ENCODE data around the gene SUCLG1. TPM values are rescaled to one million over a fixed set of nuclear protein-coding genes. Genes with fewer than 3 reads are reported as not detected.

SUCLG1 gene
- total and polyA plus RNA-seq, 2 of the 4 experiments (the other 2 are of a cell fraction) = 50.5 to 52.7 TPM

GRCh38 chr2:84491741-84492140 is 32.7 kb upstream of the SUCLG1 start:
- Histone ChIP-seq H4K91ac (ENCODE audit: insufficient read depth, low read depth, low read length) (peak overlapping the region; percentile 41; the same call in 1 of the 2 replicates), H2AFZ (replicated peaks; ENCODE audit: low read length, poor library complexity) (no peak overlapping the region), H3K4ac (ENCODE audit: low read depth, low read length) (no peak overlapping the region), H3K9me1 (ENCODE audit: insufficient read depth, low read length) (peaks cover 5% of the 10 kb centered on the region), H2BK120ac (ENCODE audit: low read depth, low read length) (peak overlapping the region; percentile 74), H3K4me2 (ENCODE audit: low read depth, low read length) (no peak overlapping the region), H4K20me1 (ENCODE audit: insufficient read depth, low read length) (no peaks in the 10 kb centered on the region), H3K36me3 (ENCODE audit: control insufficient read depth, insufficient read depth, low read length) (no peaks in the 10 kb centered on the region), H3K9ac (ENCODE audit: low read depth, low read length) (no peak overlapping the region), H3K4me1 (ENCODE audit: control insufficient read depth, insufficient read depth, low read length) (peaks cover 8% of the 10 kb centered on the region), H2BK15ac (ENCODE audit: low read depth, low read length) (peak overlapping the region; percentile 87; the same call in 1 of the 3 replicates), H3K23ac (ENCODE audit: low read depth, low read length) (no peak overlapping the region), H4K8ac (ENCODE audit: low read depth in 2 of 2, low read length in 2 of 2) (no peak overlapping the region), H2BK5ac (ENCODE audit: low read depth, low read length, poor library complexity, severe bottlenecking) (no peak overlapping the region), H3K18ac (ENCODE audit: low read depth, low read length) (no peak overlapping the region), H3K14ac (replicated peaks; ENCODE audit: low read depth, low read length) (0 out of 2 replicates have a peak overlapping the region, but pooled peaks have one; percentile 52), H2AK9ac (replicated peaks; ENCODE audit: low read depth, low read length, poor library complexity) (no peak overlapping the region), H3K79me1 (ENCODE audit: low read depth in 1 of 2, low read length in 2 of 2) (no peaks in the 10 kb centered on the region), H3K56ac (ENCODE audit: extremely low read depth, insufficient read depth, low read length) (no peak overlapping the region), H2AK5ac (ENCODE audit: low read depth, low read length) (peak overlapping the region; percentile 17; the same call in 1 of the 2 replicates), H3K27ac (ENCODE audit: insufficient read depth, low read length) (no peak overlapping the region), H3K27me3 (ENCODE audit: control insufficient read depth, insufficient read depth, low read length) (no peaks in the 10 kb centered on the region), H2BK20ac (ENCODE audit: low read depth, low read length) (peak overlapping the region; percentile 77; the same call in 1 of the 2 replicates), H3K9me3 (ENCODE audit: control insufficient read depth, insufficient read depth, low read length) (no peaks in the 10 kb centered on the region), H4K5ac (ENCODE audit: low read depth, low read length) (no peak overlapping the region), H3K4me3 (ENCODE audit: insufficient read depth, low read depth, low read length) (no peak overlapping the region)
- in situ Hi-C loops (cut with MboI; ENCODE audit: low sequenced_read_pairs) = loop anchor here (5.0 to 25.0 kb wide), 4 partner anchors 143 to 796 kb away; partner anchors contain the start of gene TRABD2A
- BruUV-seq (replicated peaks) = no TSS peak
- ChIA-PET POLR2A (ENCODE audit: unreplicated experiment) (no interaction called here), CTCF (no interaction called here)
- TF ChIP-seq CHD1 (IDR thresholded peaks at IDR 0.05; ENCODE audit: low read depth, low read length) (no peak), POLR2A (IDR thresholded peaks at IDR 0.05; ENCODE audit: low read depth, low read length) (no peak), RCOR1 (IDR thresholded peaks at IDR 0.05; ENCODE audit: insufficient replicate concordance, low read length) (no peak), SMC3 (IDR thresholded peaks at IDR 0.05; ENCODE audit: low read depth, low read length) (no peak), MXI1 (IDR thresholded peaks at IDR 0.05; ENCODE audit: borderline replicate concordance, low read depth, low read length) (no peak), BHLHE40 (IDR thresholded peaks at IDR 0.05; ENCODE audit: low read depth, low read length) (no peak), NFE2L2 (IDR thresholded peaks at IDR 0.05; ENCODE audit: low read depth, low read length) (no peak), CEBPB (IDR thresholded peaks at IDR 0.05; ENCODE audit: low read depth, low read length) (no peak), USF2 (IDR thresholded peaks at IDR 0.05; ENCODE audit: low read depth, low read length) (no peak), RAD21 (IDR thresholded peaks at IDR 0.05; ENCODE audit: low read length) (no peak), RFX5 (IDR thresholded peaks at IDR 0.05; ENCODE audit: low read depth, low read length) (no peak)
- TF ChIP-seq, protein P1, sequence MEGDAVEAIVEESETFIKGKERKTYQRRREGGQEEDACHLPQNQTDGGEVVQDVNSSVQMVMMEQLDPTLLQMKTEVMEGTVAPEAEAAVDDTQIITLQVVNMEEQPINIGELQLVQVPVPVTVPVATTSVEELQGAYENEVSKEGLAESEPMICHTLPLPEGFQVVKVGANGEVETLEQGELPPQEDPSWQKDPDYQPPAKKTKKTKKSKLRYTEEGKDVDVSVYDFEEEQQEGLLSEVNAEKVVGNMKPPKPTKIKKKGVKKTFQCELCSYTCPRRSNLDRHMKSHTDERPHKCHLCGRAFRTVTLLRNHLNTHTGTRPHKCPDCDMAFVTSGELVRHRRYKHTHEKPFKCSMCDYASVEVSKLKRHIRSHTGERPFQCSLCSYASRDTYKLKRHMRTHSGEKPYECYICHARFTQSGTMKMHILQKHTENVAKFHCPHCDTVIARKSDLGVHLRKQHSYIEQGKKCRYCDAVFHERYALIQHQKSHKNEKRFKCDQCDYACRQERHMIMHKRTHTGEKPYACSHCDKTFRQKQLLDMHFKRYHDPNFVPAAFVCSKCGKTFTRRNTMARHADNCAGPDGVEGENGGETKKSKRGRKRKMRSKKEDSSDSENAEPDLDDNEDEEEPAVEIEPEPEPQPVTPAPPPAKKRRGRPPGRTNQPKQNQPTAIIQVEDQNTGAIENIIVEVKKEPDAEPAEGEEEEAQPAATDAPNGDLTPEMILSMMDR (conservative IDR thresholded peaks at IDR 0.05; ENCODE audit: low read depth, low read length) = no peak
- TF ChIP-seq, protein P2, sequence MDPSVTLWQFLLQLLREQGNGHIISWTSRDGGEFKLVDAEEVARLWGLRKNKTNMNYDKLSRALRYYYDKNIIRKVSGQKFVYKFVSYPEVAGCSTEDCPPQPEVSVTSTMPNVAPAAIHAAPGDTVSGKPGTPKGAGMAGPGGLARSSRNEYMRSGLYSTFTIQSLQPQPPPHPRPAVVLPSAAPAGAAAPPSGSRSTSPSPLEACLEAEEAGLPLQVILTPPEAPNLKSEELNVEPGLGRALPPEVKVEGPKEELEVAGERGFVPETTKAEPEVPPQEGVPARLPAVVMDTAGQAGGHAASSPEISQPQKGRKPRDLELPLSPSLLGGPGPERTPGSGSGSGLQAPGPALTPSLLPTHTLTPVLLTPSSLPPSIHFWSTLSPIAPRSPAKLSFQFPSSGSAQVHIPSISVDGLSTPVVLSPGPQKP (IDR thresholded peaks at IDR 0.05; ENCODE audit: borderline replicate concordance, low read depth, low read length) = no peak
- dilution Hi-C loops (cut with HindIII; ENCODE audit: low sequenced_read_pairs, unreplicated experiment) = no loop called here
- DNase-seq = no peak
- 94% methylated on average over 6 of the region's 6 CpGs; no CpG with 5 or more reads in 1 of the 2 experiments for WGBS, 2 experiments (ENCODE audit: extremely low coverage in 2 of 2, insufficient read length in 1 of 2)
- ATAC-seq (ENCODE audit: low read depth) = no peak
- intact Hi-C loops (cut with micrococcal nuclease) = loop anchor here (5.0 kb wide), 1 partner anchor 806 kb away; no protein-coding TSS in a partner anchor

All from IMR-90 (cell line).